K562 (cell line): ENCODE measurements around the gene GRSF1. TPM values are rescaled to one million over a fixed set of nuclear protein-coding genes. Genes with fewer than 3 reads are reported as not detected.

Source experiments
- CEBPB ChIP-seq: fragments of 450-650 bp; IDR thresholded peaks from 2 replicates; pipeline ENCODE4 v1.6.1; 2016; ENCODE audit warnings: missing genetic modification characterization, missing compliant biosample characterization
- HDGF ChIP-seq: fragments of 450-650 bp; IDR thresholded peaks from 2 replicates; pipeline ENCODE4 v1.6.1; 2016
- HLTF ChIP-seq: fragments of 450-650 bp; IDR thresholded peaks from 2 replicates; pipeline ENCODE4 v1.6.1; 2016
- NRF1 ChIP-seq, 2 experiments: fragments of 450-650 bp; IDR thresholded peaks in 1 of 2; conservative IDR thresholded peaks in 1 of 2; 2 replicates each; pipeline ENCODE4 v1.6.1; 2014; ENCODE audit warnings: mild to moderate bottlenecking in 2 of 2
- OTX1 ChIP-seq: fragments of 450-650 bp; formaldehyde crosslinking; IDR thresholded peaks from 2 replicates; pipeline ENCODE4 v1.4.0; 2022; ENCODE audit warnings: mild to moderate bottlenecking
- RAD51 ChIP-seq: fragments of 450-650 bp; IDR thresholded peaks from 2 replicates; pipeline ENCODE4 v1.7.1; 2016; ENCODE audit warnings: low read depth, mild to moderate bottlenecking, borderline replicate concordance
- ZBTB33 ChIP-seq: sonication (generic); formaldehyde crosslinking; IDR thresholded peaks from 2 replicates; pipeline ENCODE4 v1.8.1; 2023; ENCODE audit warnings: mild to moderate bottlenecking, missing genetic modification reagents
- ZFPM2 ChIP-seq: fragments of 250-450 bp; sonication (Bioruptor Pico); IDR thresholded peaks from 2 replicates; pipeline ENCODE4 v1.5.1; 2022; ENCODE audit warnings: mild to moderate bottlenecking
- ZZZ3 ChIP-seq: fragments of 450-650 bp; IDR thresholded peaks from 2 replicates; pipeline ENCODE4 v1.6.1; 2016; ENCODE audit warnings: antibody characterized with exemption, mild to moderate bottlenecking, moderate library complexity
- polyA plus RNA-seq, 8 experiments: library from polyadenylated mRNA; depleted of rRNA in 4 of 8; stranded (reverse) in 5 of 8; unstranded in 3 of 8; fragments of >200 nt; fragmentation: Nextera tagmentation in 2 of 8; fragmentation: Illumina TruSeq in 1 of 8; extraction: Ambion mirVana in 2 of 8; extraction: Trizol in 1 of 8; gene quantifications; 2 replicates each; pipeline versions ENCODE4 v1.2.1 to v1.2.3, GENCODE V29; 2011 to 2014; ENCODE audit warnings: inconsistent platforms in 1 of 8, missing spikeins in 1 of 8
- total RNA-seq, 7 experiments: library from RNA; depleted of rRNA in 6 of 7; stranded (reverse); fragments of >200 nt in 6 of 7; fragmentation: Illumina TruSeq in 2 of 7; extraction: Trizol in 2 of 7; gene quantifications; 2 replicates each; pipeline versions ENCODE4 v1.2.1 to v1.2.3, GENCODE V29; 2011 to 2021; ENCODE audit warnings: low replicate concordance in 1 of 7
- TF ChIP-seq, protein P1 (sequence below), 2 experiments: fragments of 450-650 bp; formaldehyde crosslinking in 1 of 2; IDR thresholded peaks; 2 replicates each; pipeline versions ENCODE4 v1.4.0 to v1.6.1; 2014 to 2020; ENCODE audit warnings: mild to moderate bottlenecking in 2 of 2, borderline replicate concordance in 1 of 2, low read depth in 1 of 2
- TF ChIP-seq, protein P2 (sequence below): fragments of 450-650 bp; IDR thresholded peaks from 2 replicates; pipeline ENCODE4 v1.6.1; 2016; ENCODE audit warnings: low read depth, mild to moderate bottlenecking, moderate library complexity
- TF ChIP-seq, protein P3 (sequence below): IDR thresholded peaks from 2 replicates; pipeline ENCODE4 v1.6.1; 2012; ENCODE audit warnings: low read depth, low read length, improper control_type of control experiment, borderline replicate concordance
- TF ChIP-seq, protein P4 (sequence below), 3 experiments: IDR thresholded peaks in 2 of 3; conservative IDR thresholded peaks in 1 of 3; 2 replicates each; pipeline ENCODE4 v1.5.1; 2011 to 2012; ENCODE audit warnings: low read length in 3 of 3, mild to moderate bottlenecking in 3 of 3, control low read depth in 2 of 3, improper control_type of control experiment in 1 of 3, inconsistent platforms in 1 of 3, low read depth in 1 of 3, mixed read lengths in 1 of 3, moderate library complexity in 1 of 3; ENCODE audit not compliant: insufficient read depth in 2 of 3

GRSF1 gene
- total and polyA plus RNA-seq, 9 of the 15 experiments (the other 6 are each of a cell fraction or from before 2014, with no cell fraction given) = 33.0 to 105 (median 76.0) TPM

GRCh38 chr4:70839589-70840093, at the start of gene GRSF1 (continued):
- TF ChIP-seq, protein P1, sequence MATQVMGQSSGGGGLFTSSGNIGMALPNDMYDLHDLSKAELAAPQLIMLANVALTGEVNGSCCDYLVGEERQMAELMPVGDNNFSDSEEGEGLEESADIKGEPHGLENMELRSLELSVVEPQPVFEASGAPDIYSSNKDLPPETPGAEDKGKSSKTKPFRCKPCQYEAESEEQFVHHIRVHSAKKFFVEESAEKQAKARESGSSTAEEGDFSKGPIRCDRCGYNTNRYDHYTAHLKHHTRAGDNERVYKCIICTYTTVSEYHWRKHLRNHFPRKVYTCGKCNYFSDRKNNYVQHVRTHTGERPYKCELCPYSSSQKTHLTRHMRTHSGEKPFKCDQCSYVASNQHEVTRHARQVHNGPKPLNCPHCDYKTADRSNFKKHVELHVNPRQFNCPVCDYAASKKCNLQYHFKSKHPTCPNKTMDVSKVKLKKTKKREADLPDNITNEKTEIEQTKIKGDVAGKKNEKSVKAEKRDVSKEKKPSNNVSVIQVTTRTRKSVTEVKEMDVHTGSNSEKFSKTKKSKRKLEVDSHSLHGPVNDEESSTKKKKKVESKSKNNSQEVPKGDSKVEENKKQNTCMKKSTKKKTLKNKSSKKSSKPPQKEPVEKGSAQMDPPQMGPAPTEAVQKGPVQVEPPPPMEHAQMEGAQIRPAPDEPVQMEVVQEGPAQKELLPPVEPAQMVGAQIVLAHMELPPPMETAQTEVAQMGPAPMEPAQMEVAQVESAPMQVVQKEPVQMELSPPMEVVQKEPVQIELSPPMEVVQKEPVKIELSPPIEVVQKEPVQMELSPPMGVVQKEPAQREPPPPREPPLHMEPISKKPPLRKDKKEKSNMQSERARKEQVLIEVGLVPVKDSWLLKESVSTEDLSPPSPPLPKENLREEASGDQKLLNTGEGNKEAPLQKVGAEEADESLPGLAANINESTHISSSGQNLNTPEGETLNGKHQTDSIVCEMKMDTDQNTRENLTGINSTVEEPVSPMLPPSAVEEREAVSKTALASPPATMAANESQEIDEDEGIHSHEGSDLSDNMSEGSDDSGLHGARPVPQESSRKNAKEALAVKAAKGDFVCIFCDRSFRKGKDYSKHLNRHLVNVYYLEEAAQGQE (IDR thresholded peaks at IDR 0.05; ENCODE audit: borderline replicate concordance) = peak; percentile 49; the same call in 1 of the 2 replicates
- TF ChIP-seq, protein P1 (CRISPR knock-in tag; IDR thresholded peaks at IDR 0.05; ENCODE audit: low read depth) = no peak
- TF ChIP-seq HDGF = no peak
- TF ChIP-seq, protein P2, sequence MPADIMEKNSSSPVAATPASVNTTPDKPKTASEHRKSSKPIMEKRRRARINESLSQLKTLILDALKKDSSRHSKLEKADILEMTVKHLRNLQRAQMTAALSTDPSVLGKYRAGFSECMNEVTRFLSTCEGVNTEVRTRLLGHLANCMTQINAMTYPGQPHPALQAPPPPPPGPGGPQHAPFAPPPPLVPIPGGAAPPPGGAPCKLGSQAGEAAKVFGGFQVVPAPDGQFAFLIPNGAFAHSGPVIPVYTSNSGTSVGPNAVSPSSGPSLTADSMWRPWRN = no peak
- no peak for TF ChIP-seq RAD51
- TF ChIP-seq ZFPM2 = 0 out of 2 replicates have a peak, but pooled peaks have one; percentile 46
- peak; percentile 91 to 92 for TF ChIP-seq NRF1 (conservative IDR thresholded peaks at IDR 0.05 in 1 of 2, IDR thresholded peaks at IDR 0.05 in 1 of 2)
- TF ChIP-seq, protein P3, sequence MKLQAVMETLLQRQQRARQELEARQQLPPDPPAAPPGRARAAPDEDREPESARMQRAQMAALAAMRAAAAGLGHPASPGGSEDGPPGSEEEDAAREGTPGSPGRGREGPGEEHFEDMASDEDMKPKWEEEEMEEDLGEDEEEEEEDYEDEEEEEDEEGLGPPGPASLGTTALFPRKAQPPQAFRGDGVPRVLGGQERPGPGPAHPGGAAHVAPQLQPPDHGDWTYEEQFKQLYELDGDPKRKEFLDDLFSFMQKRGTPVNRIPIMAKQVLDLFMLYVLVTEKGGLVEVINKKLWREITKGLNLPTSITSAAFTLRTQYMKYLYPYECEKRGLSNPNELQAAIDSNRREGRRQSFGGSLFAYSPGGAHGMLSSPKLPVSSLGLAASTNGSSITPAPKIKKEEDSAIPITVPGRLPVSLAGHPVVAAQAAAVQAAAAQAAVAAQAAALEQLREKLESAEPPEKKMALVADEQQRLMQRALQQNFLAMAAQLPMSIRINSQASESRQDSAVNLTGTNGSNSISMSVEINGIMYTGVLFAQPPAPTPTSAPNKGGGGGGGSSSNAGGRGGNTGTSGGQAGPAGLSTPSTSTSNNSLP = no peak
- TF ChIP-seq, protein P4, sequence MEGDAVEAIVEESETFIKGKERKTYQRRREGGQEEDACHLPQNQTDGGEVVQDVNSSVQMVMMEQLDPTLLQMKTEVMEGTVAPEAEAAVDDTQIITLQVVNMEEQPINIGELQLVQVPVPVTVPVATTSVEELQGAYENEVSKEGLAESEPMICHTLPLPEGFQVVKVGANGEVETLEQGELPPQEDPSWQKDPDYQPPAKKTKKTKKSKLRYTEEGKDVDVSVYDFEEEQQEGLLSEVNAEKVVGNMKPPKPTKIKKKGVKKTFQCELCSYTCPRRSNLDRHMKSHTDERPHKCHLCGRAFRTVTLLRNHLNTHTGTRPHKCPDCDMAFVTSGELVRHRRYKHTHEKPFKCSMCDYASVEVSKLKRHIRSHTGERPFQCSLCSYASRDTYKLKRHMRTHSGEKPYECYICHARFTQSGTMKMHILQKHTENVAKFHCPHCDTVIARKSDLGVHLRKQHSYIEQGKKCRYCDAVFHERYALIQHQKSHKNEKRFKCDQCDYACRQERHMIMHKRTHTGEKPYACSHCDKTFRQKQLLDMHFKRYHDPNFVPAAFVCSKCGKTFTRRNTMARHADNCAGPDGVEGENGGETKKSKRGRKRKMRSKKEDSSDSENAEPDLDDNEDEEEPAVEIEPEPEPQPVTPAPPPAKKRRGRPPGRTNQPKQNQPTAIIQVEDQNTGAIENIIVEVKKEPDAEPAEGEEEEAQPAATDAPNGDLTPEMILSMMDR (IDR thresholded peaks at IDR 0.05 in 2 of 3, conservative IDR thresholded peaks at IDR 0.05 in 1 of 3; ENCODE audit: insufficient read depth in 2 of 3, low read depth in 1 of 3, low read length in 3 of 3) = peak in 2 of 3 experiments; percentile 32 to 57; a peak in 4 of 6 replicates
- no peak for TF ChIP-seq OTX1 (CRISPR knock-in tag)
- TF ChIP-seq CEBPB (tag) = no peak
- TF ChIP-seq HLTF = no peak
- peak; percentile 53 for TF ChIP-seq ZBTB33
- no peak for TF ChIP-seq ZZZ3
